GM18858 (cell line): ENCODE measurements around the gene SLC6A13.
"Not testable (repeated sequence)": the region's sequence is repeated elsewhere in the genome, so short reads cannot be mapped to it uniquely, and the experiment has no call there.

Source experiments
- ATAC-seq: cut with Tn5 transposase; IDR thresholded peaks from one replicate; pipeline ENCODE4 v1.9.1; 2021; ENCODE audit not compliant: unreplicated experiment

Gene SLC6A13

GRCh38 chr12:265096-265495 lies 2.5 kb upstream of the SLC6A13 start:
- no peak for ATAC-seq

- no peak for ATAC-seq
Observed at GRCh38 chr12:264269-264668, 1.6 kb upstream of the SLC6A13 start.

DNA sequence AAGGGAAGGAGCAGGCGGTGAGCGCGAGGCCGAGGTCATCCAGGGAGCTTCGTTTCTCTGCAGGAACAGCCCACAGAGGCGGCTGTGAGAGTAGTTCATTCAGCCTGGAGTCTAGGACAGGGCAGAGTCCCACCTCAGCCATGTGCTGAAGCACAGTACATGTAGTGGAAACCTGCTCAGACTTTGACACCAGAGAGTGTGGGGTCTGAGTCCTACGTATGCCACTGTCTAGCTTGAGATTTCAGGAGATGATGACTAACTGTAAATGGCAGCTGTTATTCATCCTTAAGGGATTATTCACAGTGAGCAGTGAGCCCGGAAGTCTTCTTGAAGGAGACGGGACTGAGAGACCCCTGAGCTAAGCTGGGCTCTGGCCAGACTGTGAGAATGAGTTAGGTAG lies 938 bp upstream of the SLC6A13 start:
- ATAC-seq = no peak

GRCh38 chr12:262113-262512 lies 523 bp downstream of the SLC6A13 start:
- no peak for ATAC-seq

GRCh38 chr12:257521-258321 lies 4.9 kb downstream of the SLC6A13 start:
- no peak for ATAC-seq

- no peak for ATAC-seq
Observed at GRCh38 chr12:256958-257357, 5.7 kb downstream of the SLC6A13 start.

- no peak for ATAC-seq
Observed at GRCh38 chr12:256225-256624, 6.4 kb downstream of the SLC6A13 start.

GRCh38 chr12:254912-255311 lies 7.7 kb downstream of the SLC6A13 start:
- no peak for ATAC-seq

DNA sequence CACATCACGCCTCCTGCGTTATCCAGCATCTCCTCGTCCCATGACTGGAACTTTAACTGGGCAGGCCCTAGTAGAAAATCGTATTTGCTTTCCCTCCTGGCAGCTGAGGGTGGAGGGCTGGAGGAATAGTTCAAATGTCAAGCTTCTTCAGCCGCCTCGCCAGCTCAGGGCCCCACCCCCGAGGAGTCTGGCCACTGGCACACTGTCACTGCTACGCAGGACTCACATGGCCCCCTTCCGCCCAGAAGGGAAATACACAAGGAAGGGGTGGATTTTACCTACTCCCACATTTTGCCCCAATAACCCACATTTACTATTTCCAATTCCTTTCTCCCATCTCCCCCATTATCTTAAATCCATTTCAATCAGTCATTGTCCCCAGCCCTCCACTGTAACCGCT lies 8.6 kb downstream of the SLC6A13 start:
- ATAC-seq = no peak

DNA sequence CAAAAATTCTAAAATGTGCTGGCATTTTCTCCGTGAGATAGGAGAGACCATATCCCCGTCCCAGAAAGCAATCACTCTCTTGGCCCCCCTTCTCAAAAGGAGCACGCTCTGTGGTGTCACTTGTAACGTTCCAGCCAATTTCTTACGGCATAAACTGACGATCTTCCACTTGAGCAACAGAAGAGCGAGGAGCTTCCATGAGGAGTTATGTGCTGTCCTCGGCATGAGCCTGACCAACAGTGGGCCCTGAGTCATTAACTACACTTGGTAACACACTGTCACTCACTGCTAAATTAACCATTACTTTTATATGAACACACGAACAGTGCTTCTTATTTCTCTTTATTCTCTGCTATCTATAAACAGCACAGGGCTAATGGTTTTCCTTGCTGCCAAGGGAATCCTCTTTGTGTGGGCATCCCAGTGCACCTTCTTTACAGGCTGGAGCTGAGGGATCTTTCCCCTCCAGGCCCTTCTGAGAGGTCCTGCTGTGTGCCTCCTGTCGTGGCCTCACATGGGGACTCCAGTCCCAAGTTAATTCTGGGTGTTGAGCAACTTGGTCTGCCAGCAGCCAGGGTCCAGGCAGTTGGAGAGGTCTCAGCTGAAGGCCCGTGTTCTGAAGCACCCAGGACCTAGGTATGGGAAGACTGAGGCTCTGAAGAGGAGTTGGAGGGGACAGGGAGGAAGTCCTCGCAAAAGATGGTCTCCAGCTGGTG lies 9.4 kb downstream of the SLC6A13 start:
- ATAC-seq = no peak

DNA sequence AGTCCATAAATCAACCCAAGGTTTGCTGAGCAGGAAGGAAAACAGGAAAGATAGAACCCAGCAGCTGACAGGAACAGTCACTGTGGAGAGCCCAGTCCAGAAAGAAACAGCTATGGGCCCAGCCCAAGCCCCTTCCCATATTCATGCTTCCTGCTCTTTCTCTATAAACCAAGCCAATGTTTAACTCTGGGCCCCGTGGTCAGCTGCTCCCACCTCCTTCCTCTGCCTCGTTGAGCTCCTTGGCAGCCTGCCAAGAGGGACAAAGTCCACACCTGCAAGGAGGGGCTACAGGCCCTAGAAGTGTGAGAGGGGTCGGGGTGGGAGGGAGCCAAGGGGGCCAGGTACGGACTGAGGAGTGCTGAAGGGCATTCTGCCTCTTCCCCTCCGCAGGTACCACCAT lies 10.0 kb downstream of the SLC6A13 start:
- ATAC-seq = no peak

- no peak for ATAC-seq
Observed at GRCh38 chr12:247271-247670, 15.4 kb downstream of the SLC6A13 start.

GRCh38 chr12:243381-243780 lies 19.3 kb downstream of the SLC6A13 start:
- ATAC-seq = no peak

- no peak for ATAC-seq
Observed at GRCh38 chr12:242496-242895, 20.1 kb downstream of the SLC6A13 start.

GRCh38 chr12:241266-241665 lies 21.4 kb downstream of the SLC6A13 start:
- no peak for ATAC-seq

DNA sequence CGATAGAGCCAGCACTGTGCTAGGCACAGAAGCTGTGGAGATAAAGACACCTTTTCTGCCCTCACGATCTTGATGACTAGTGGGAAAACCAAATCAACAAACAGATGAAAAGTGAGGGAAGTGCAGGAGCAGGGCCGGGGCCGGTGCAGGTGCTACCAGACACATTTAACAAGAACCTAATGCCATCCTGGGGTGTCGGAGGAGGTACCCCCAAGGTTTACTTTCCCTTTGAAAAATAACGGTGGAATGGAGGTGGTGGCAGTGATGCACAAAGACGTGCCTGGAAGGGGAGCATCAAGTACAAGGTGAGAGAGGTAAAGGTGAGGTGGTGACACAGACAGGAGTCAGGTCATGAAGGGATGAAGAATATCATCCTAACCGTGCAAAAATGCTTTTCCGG lies 22.1 kb downstream of the SLC6A13 start:
- no peak for ATAC-seq

DNA sequence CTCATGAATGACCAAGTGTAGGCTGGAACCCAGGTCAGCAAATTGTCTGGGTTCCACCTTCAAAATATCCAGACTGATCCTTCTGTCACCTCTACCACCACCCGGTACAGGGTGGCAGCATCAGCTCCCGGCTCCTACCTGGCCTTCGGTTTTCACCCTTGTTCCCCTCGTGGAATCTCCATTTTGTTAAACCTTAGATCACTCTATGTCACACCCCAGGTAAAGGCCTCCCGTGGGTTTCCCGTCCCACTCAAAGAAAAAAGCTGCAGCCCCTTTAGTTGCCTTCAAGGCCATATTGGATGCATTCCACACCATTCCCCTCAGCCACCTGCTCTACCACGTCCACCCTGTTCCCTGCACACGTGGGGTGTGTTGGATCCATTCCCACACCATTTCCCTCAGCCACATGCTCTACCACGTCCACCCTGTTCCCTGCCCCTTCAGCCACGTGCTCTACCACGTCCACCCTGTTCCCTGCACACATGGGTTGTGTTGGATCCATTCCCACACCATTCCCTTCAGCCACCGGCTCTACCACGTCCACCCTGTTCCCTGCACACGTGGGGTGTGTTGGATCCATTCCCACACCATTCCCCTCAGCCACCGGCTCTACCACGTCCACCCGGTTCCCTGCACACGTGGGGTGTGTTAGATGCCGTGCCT lies 23.8 kb downstream of the SLC6A13 start:
- no peak for ATAC-seq

- no peak for ATAC-seq
Observed at GRCh38 chr12:238116-238515, 24.5 kb downstream of the SLC6A13 start.

GRCh38 chr12:237026-237815 lies 25.4 kb downstream of the SLC6A13 start:
- ATAC-seq = no peak

DNA sequence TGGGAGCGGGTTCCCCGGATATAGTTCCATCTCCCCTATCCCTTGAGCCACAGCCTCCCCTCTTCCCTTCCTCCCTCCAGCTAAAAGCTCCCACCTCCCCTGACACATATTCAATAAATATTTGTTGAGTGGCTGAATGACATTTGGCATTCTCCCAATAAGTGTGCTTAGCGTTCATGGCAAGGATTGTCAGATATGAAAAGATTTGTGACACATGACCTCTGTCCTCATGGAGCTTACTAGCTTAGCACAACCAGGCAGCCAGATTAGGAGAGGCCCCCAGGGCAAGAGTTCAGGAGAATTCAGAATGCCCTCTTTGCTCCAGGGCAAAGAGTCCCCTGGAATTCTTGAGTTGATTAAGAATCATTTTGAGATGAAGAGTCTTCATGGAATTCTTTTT lies 26.2 kb downstream of the SLC6A13 start:
- no peak for ATAC-seq

- not testable (repeated sequence) for ATAC-seq
Observed at GRCh38 chr12:235967-236366, 26.7 kb downstream of the SLC6A13 start.
